ENCODE data around the gene EFR3B. TPM values are rescaled to one million over a fixed set of nuclear protein-coding genes. Genes with fewer than 3 reads are reported as not detected.

Gene EFR3B
- total and polyA plus RNA-seq, 8 donors = 0.23 to 1.0 (median 0.49) TPM

DNA sequence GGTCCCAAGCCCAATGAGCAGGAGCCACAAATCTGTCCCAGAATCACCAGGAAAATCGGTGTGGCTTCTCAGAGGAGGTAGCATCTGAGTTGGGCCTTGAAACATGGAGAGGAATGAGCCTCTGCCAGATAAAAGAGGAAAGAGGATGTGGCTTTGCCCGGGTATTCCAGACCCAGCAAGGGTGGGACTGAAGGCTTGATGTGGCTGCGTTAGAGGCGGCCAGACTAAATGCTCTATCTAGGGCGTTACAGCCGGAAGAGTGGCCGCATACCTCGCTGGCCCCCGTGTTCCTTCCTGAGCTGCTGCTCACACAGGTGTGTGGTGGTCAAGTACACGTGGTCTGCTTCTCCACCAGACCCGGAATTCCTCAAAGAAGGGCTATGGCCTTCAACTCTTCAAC lies 160.4 kb downstream of the EFR3B start:
- no peak overlapping the region for H3K27ac ChIP-seq
- no peaks in the 10 kb centered on the region for H3K27me3 ChIP-seq
- H3K4me1 ChIP-seq = peaks cover 0 to 3% (median 0%) of the 10 kb centered on the region in 3 donors
- no peak for TF ChIP-seq CTCF (IDR thresholded peaks at IDR 0.05)
- peak in 2 of 6 donors; percentile 2 to 46 for DNase-seq
- no peaks in the 10 kb centered on the region for H3K9me3 ChIP-seq
- FAIRE-seq = no peak
- no peaks in the 10 kb centered on the region for H3K36me3 ChIP-seq
- no peak overlapping the region for H3K4me3 ChIP-seq
- ATAC-seq = no peak
- WGBS, 2 donors = 85 to 89% methylated on average over 11 of the region's 11 CpGs
- intact Hi-C loops (cut with DNase I) = no loop called here

GRCh38 chr2:25204190-25204838 lies 162.4 kb downstream of the EFR3B start:
- Histone ChIP-seq H3K27me3 (no peaks in the 10 kb centered on the region), H3K4me3 (no peak overlapping the region), H3K36me3 (no peaks in the 10 kb centered on the region), H3K27ac (no peak overlapping the region), H3K9me3 (no peaks in the 10 kb centered on the region), H3K4me1 (no peaks in the 10 kb centered on the region)
- WGBS, 2 donors = 52 to 54% methylated on average over 58 to 59 of the region's 59 CpGs
- no peak for TF ChIP-seq CTCF (IDR thresholded peaks at IDR 0.05)
- FAIRE-seq (no peak), ATAC-seq (peak in 2 of 4 donors; percentile 9 to 19), DNase-seq (peak in 1 of 6 donors; percentile 47)
- intact Hi-C loops (cut with DNase I) = no loop called here

GRCh38 chr2:25207078-25207545 lies 165.2 kb downstream of the EFR3B start:
- ATAC-seq = no peak
- no peak overlapping the region for H3K4me3 ChIP-seq
- no peaks in the 10 kb centered on the region for H3K27me3 ChIP-seq
- 75 to 93% methylated on average over 5 of the region's 5 CpGs for WGBS, 2 donors
- no peak for TF ChIP-seq CTCF (IDR thresholded peaks at IDR 0.05)
- intact Hi-C loops (cut with DNase I) = no loop called here
- no peaks in the 10 kb centered on the region for H3K4me1 ChIP-seq
- H3K36me3 ChIP-seq = no peaks in the 10 kb centered on the region
- no peaks in the 10 kb centered on the region for H3K9me3 ChIP-seq
- no peak for DNase-seq
- FAIRE-seq = no peak
- H3K27ac ChIP-seq = no peak overlapping the region

Other genes starting within 250 kb of the EFR3B start
- gene PTRHD1, start 248.7 kb upstream of the EFR3B start, total RNA-seq = 10 to 100 TPM in 5 of 6 donors, 1 to 10 TPM in 1; 8.2 to 15.5 (median 11.9) TPM
- 10 to 100 TPM in 1 of 2 donors, 1 to 10 TPM in 1; 9.8 to 16.0 TPM for gene PTRHD1, start 248.7 kb upstream of the EFR3B start, polyA plus RNA-seq
- gene CENPO, start 248.7 kb upstream of the EFR3B start, total RNA-seq = 1 to 10 TPM in 5 of 6 donors, under 1 TPM in 1; 0.69 to 2.8 (median 2.2) TPM
- gene CENPO, start 248.7 kb upstream of the EFR3B start, polyA plus RNA-seq = 1 to 10 TPM; 1.4 to 1.7 TPM
- gene ADCY3, start 121.8 kb upstream of the EFR3B start, total RNA-seq = 10 to 100 TPM in 3 of 6 donors, 1 to 10 TPM in 3; 4.7 to 19.0 (median 10.2) TPM
- 10 to 100 TPM in 1 of 2 donors, 1 to 10 TPM in 1; 9.1 to 29.4 TPM for gene ADCY3, start 121.8 kb upstream of the EFR3B start, polyA plus RNA-seq
- gene DNAJC27, start 70.1 kb upstream of the EFR3B start, total RNA-seq = 1 to 10 TPM; 1.9 to 4.7 (median 3.2) TPM
- 1 to 10 TPM; 1.8 to 3.6 TPM for gene DNAJC27, start 70.1 kb upstream of the EFR3B start, polyA plus RNA-seq
- 10 to 100 TPM in 1 of 6 donors, 1 to 10 TPM in 5; 2.4 to 13.5 (median 5.7) TPM for gene POMC, start 126.5 kb downstream of the EFR3B start, total RNA-seq
- 10 to 100 TPM in 1 of 2 donors, 1 to 10 TPM in 1; 8.2 to 12.0 TPM for gene POMC, start 126.5 kb downstream of the EFR3B start, polyA plus RNA-seq